ENCODE data around the gene PI16.
A peak's percentile ranks its signal among the peaks of the same experiment; 100 is the strongest.

Gene PI16

DNA sequence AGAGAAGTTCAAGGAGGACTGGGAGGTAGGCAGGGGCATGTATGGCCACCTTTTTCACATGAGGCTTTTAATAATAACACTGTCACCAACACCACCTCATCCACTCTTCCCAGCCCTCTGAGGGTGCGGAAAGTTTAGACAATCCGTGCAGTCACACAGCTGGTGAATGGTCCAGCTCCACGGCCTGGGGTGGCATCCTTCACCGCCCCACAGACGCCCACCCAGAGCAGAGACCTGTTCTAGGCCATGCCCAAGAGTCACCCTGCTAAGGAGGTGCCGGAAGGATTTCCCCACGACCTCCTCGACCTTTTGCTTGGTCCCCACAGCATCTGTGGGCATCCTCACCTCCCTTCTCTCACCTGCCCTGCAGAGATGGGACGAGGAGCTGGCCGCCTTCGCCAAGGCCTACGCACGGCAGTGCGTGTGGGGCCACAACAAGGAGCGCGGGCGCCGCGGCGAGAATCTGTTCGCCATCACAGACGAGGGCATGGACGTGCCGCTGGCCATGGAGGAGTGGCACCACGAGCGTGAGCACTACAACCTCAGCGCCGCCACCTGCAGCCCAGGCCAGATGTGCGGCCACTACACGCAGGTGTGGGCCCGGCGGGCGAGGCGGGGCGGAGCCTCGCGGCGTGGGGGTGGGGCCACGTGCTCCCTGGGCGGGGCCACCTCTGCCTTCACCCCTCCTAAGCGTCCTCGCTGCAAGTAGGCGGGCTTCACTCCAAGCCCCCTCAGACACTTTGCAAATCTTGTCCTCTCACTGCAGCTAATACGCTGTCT, 4.4 kb downstream of the PI16 start:
- no peak for DNase-seq (ENCODE audit: low read depth in 2 of 2)

DNA sequence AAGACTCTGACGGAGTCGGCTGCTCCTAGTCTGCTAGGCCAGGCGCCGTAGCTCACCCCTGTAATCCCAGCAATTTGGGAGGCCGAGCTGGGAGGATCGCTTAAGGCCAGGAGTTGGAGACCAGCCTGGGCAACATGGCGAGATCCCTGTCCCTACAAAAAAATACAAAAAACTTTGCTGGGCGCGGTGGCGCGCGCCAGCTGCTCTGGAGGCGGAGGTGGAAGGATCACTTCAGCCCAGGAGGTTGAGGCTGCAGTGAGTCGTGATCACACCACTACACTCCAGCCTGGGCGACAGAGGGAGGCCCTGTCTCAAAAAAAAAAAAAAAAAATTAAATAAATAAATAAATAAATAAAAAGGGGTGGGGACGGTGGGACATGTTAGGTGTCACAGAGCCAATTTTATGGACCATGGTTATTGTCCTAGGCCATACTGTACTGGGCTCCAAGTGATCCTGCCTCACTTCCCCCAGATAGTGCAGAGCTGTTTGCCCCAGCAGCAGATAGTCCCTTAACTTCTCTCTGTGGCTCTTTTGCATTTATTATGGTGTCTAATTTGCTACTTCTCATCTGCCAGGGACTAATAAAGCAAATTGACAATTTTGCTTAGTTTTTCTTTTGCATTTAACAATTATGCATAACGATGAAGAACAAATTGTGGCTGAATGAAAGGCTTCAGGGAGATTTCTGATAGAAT, 5.2 kb downstream of the PI16 start:
- no peak for DNase-seq (ENCODE audit: low read depth in 2 of 2)

DNA sequence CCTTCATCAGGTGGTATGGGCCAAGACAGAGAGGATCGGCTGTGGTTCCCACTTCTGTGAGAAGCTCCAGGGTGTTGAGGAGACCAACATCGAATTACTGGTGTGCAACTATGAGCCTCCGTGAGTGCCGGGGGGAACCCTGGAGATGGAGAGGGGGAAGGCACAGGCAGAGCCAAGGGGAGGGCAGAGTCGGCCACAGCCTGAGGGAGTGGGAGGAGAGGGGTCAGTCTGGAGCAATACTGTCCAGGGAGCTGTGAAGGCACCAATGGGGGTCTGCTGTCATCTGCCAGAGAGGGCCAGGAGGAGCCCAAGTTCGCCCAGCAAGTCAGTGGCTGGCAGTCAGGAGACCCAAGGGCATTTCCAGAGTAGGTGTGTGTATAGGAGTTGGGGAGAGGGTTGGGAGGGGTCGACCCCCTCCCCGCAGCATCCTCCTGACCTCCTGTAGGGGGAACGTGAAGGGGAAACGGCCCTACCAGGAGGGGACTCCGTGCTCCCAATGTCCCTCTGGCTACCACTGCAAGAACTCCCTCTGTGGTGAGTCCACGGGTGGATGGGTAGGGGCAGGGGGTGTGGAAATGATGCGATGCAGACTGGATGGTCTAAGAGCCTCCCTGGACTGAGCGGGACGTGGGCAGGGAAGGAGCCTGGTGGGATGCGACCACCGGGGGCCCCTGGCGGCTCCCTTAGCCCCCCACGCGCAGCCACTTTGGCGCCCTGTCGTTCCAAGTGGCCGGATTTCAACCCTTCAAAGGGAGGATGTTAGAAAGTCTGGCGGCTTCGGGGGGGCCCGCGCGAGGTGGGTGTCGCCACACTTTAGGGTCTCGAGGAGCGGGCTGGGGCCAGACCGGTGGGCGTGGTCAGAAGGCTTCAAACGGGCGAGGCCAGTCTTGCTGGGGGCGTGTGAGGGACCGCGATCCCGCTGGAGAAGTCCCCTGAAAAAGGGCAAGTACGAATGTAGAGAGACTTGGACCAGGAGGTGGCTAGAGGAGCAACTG, 7.2 kb downstream of the PI16 start:
- DNase-seq (ENCODE audit: low read depth in 2 of 2) = no peak

DNA sequence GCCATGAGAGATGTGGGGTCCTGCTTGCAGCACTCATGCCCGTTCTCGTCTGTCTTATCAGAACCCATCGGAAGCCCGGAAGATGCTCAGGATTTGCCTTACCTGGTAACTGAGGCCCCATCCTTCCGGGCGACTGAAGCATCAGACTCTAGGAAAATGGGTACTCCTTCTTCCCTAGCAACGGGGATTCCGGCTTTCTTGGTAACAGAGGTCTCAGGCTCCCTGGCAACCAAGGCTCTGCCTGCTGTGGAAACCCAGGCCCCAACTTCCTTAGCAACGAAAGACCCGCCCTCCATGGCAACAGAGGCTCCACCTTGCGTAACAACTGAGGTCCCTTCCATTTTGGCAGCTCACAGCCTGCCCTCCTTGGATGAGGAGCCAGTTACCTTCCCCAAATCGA, 8.3 kb downstream of the PI16 start:
- peak; percentile 69 to 70 for DNase-seq (ENCODE audit: low read depth in 2 of 2)

DNA sequence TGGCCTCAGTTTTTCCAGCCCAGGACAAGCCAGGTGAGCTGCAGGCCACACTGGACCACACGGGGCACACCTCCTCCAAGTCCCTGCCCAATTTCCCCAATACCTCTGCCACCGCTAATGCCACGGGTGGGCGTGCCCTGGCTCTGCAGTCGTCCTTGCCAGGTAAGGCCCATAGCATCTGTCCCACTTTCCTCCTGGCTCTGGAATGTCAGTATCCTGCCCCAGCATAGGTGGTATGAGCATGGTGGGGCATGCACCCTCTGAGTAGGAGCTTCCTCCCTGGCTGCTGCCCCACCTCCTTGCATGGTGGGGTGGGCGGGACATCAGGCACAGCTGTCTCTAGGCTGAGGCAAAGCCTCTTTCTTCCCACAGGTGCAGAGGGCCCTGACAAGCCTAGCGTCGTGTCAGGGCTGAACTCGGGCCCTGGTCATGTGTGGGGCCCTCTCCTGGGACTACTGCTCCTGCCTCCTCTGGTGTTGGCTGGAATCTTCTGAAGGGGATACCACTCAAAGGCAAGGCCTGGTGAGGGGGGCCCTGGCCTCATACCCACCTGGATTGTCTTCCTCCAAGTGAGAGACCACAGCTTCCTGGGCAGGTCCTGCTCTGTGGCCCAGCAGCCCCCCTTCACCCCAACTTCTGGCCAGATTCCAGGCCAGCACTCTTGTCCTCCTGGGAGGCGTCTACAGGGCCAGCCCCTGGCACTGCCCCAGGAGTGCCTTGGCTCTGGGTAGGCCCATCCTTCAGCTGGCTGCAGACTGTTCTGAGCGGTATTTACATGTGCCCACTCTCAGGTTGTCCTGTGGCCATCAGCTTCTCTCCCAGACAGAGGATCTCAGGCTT, 9.1 kb downstream of the PI16 start:
- no peak for DNase-seq (ENCODE audit: low read depth in 2 of 2)

DNA sequence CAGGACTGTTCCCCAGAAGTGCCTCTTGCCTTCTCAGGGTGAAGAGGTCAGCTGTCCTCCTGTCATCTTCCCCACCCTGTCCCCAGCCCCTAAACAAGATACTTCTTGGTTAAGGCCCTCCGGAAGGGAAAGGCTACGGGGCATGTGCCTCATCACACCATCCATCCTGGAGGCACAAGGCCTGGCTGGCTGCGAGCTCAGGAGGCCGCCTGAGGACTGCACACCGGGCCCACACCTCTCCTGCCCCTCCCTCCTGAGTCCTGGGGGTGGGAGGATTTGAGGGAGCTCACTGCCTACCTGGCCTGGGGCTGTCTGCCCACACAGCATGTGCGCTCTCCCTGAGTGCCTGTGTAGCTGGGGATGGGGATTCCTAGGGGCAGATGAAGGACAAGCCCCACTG, 9.8 kb downstream of the PI16 start:
- no peak for DNase-seq (ENCODE audit: low read depth in 2 of 2)

DNA sequence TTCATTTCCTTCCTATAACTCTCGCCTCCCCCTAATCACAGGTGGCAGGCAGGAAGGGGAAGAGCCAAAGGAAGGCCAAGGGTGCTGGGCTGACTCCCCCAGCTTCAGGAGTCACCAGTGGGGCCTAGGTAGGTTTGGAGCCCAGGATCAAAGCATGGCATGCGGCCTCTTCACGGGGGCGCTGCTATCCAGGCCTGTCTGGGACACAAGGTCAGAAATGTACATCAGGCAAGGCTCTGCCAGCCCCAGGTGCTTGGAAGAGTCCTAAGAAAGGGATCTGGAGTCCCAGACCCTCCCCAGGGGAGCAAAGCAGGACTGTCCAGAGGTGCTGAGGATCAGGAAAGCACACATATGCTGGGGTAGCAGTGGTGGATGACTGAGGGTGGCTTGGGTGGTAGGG, 10.4 kb downstream of the PI16 start:
- no peak for DNase-seq (ENCODE audit: low read depth in 2 of 2)

DNA sequence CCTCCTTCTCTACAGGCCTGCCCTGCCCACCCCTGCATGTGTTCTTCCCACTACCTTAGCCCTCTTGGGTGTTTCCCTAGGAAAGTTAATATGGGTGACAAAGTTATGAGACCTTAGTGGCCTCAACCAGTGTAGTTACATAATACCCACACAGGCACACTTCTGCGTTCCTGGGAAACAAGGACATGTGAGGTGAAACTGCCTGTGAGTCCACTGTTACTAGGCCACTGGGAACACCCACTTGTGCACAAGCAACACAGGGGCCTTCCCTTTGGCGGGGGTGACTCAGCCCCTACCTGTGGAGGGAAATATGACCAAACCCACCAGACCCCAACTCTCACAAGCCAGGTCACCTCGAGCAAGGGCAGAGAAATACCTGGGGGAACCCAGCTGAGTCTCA, 12.8 kb downstream of the PI16 start:
- no peak for DNase-seq (ENCODE audit: low read depth in 2 of 2)

DNA sequence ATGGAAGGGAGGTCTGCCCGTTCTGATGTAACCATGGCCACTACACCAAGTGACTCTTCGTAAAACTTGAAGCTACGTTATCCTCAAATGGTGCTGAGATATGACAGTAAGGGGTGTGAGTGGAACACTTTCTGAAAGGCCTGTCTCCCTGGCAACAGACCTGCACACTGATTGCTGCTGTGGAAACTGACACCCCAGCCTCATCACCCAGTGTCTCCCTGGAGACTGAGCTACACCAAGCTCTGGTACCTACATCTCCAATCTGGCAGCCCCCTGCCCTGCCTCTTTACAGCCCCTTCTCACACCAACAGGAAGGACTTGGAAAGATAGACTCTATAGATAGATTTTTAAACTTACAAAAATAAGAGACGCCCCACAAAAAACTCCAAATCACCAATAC, 13.2 kb downstream of the PI16 start:
- no peak for DNase-seq (ENCODE audit: low read depth in 2 of 2)

DNA sequence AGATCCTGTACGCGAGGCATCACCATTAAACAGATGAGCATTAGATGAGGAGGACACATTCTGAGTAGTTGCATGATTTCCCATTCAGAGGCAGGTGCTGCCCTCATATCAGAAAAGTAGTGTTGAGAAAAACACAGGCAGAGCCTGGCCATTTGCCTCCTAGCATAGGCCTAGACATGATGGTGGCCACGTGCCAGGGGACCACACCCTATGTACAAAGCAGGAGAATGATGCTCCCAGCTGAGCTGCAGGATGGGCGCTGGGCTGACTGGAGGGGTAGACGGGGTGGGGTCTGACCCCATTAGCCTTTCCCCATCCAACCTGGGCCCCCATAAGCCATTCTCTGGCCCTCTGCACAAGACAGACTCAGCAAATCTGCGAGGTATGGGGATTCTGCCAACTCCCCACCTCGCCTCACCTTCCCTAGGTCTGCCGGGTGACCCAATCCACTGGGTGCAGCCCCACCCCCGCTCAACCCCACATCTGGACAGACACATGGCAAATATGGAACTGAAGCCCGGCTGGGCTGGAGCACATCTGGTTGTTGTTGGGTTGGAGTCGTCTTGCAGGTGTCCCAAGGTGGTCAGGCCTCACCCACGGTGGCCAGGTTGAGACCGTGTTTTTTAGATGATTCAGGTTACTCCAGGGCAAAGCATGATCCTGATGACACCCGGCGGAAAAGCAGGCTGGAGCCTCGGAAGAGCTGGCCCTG, 13.9 kb downstream of the PI16 start:
- no peak for DNase-seq (ENCODE audit: low read depth in 2 of 2)

DNA sequence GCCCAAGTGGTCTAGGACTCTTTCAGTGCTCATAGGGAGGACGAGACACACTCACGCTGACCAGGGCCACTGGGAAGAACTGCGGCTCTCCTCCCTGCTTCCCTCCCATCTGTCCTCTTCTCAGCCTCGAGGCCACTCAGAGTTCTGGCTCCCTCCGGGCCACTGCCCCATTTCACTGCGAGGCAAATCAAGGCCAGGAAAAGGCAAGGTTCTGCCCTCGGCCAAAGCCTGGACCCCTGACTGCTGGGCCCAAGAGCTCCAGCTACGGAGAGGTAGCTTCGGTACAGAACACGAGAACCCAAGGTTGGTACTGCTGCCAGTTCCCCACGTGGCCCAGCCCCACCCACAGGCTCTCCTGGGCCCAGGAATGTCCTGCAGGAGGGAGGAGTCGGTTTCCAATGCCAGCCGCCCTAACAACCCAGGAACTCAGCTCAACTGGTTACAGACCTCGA, 14.7 kb downstream of the PI16 start:
- DNase-seq (ENCODE audit: low read depth in 2 of 2) = no peak

DNA sequence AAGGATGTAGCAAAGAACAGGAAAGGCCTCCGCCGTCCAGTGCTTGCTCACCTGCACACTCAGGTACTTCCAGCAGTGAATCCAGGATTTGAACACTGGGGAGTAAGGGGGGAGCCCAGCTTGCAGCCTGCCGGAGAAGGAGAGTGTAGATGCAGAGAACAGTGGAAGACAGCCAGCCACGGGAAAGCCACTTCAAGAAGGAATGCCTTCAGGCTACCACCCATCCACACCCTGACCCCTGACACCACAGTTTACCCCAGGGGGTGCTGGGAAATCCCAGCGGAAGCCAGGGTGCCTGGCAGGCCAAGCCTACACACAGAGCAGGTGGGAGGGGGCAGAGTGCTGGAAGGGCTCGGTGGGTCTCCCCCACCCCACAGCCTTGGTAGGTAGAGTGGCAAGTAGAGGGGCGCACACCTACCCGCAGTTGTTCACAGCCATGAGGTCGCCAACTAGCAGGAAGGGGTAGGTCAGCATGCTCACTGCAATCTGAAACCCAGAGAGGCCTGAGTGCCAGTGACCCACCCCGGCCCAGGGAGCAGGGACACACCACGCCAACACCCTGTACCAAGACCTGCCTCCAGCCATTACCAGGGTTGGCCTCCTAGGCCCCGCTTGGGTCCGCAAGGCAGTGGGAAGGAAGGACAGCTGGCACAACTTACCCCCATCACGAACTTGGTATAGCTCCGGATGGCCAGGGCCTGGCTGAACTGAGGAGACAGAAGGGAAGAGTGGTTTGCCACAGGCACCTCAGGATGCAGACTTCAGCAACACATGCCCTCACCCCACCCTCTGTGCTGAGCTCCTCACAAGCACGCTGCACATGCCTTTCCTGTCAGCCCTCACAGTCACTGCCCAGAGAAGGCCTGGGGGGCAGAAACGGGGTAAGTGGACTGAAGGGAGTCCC, 15.7 kb downstream of the PI16 start:
- no peak for DNase-seq (ENCODE audit: low read depth in 2 of 2)

DNA sequence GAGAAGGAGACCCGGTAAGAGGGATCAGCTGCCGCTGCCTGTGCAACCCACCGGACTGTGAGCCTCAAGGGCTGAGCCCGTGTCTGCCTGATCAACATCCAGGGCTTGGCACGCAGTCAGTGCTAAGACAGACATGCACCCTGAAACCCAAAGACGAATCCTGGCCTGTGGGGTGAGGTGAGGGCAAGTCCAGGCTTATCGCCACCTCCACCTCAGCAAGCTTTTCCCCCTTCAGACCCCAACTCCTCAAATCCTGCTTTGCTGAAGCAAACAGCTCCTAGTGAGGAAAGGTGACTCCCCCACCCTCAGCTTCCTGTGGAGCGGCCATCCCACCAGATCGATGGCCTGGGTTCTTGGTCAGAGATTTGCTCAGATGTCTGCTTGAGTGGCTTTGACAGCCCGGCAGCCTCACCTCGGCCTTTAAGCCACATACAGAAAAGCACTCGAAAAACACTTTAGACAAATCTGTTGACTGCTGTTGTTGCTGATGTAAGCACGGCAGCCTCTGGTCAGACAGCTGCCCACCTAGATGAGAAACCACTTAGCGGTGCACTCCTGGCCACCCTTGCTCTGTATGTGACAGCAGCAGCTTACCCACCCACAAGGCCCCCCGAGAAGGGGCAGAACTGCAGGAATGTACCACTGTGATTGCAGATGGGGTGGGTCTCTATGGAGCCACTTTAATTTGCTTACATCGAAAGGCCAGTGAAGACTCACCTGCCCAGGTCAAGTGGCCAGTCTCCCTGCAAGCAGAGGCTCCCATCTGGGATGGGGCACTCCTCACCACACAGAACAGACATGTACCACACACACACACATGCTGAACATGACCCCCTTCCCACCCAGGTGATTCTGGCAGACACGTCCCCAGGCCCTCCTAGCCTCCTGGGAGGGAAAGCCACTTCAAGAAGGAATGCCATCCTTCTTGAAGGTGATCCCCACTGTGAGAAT, 16.6 kb downstream of the PI16 start:
- no peak for DNase-seq (ENCODE audit: low read depth in 2 of 2)

DNA sequence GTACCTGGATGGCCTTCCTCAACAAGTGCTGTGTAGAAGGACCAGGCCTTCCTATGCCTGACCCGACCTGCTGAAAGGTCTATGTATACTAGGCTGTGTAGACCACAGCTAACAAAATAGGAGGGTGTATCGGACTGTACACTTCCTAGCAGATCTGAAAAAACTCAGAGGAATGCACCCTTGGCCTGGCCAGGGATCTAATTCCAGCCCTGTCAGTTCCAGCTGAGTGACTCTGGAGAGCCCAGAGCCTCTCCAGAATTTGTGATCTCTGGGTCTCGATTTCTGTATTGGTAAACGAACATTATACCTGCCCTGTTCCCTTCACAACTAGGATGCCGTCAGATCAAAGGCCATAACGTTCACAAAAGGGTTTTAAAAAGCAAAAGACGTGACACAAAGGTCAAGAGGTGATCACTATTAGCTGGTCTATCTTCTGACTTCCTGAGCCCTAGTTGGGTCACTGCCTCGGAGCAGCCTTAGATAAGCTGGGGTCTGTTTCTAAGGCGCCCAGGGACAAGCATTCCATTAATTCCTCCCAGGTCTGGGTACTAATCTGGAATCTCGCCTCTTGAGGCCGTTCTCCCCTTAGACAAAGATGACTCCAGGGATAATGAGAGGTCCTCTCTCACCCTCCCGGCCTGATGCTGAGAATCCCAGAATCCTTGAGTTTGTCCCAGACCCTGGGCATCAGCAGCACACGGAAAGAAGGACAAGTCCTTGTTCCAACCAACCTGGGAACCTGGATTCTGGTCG, 17.6 kb downstream of the PI16 start:
- DNase-seq (ENCODE audit: low read depth in 2 of 2) = no peak

DNA sequence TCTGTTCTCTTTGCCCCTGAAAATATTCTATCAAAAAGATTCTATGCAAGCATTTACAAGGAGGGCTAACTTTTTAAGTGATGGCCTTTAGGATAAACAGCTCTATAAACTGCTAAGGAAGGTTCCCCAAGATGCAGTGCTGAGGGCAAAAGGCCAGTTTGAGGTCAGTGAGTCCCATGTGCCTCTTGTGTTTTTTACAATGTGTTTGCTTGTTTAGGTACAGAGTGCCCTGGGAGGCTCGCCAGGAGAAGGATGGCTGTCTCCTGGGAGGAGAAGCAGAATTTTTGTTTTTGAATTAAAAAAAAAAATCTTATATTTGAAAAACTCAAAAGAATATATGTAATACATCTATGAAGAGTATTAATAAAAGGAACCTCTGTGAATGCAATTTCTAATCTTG, 18.7 kb downstream of the PI16 start:
- no peak for DNase-seq (ENCODE audit: low read depth in 2 of 2)

DNA sequence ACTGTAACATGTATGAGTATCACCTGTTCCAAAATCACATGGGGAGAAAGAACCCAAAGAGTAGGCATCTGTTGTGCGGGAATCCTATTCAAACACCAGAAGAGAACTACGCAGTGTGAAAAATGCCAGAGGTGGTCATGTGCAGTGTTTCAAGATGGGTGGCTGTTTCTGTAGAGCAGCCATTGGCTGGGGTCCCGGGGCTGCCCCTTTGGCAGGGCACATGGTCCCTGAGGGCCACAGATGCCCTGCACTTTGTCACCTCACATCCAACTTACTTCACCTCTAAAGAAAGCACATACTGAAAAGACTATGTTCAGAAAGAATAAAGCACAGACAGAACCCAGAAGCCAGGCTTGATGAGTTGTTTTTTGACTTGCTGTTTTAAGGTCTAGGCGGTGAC, 19.1 kb downstream of the PI16 start:
- DNase-seq (ENCODE audit: low read depth in 2 of 2) = no peak

DNA sequence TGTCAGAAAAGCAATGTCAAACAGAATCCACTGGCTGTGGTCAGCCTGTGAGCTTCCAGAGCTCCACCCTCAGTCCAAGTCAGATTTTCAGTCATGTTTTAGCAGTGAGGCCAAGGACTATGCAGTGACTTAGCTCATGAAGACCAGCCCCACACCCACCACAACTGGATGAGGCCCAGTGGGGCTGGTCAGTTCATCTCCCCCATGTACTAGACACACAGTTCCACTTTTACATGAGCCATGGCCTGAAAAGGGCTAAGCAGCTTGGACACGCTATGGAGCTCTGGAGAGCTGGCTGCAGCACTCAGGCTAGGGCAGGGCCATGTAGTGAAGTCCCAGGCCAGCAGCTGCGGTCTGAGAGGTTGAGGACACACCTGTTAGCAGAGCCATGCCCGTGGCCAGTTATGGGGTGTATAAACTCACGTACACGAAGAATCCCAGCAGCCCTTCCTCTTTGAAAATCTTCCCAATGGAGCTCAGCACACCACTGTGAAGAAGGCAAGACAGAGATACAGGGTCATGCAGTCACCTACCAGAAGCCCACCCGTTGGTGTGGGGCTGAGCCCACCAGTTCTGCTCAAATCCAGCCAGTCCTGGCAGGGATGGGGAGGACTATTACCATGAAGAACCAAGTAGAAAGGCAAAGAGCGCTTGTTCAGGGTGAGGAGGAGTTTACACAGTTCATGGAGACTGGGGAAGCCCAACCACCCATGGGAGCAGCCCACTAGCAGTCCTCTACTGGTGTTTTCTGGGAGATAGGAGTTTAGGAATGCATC, 20.9 kb downstream of the PI16 start:
- DNase-seq (ENCODE audit: low read depth in 2 of 2) = no peak
